ENCODE measurements around the gene SHISAL2A. TPM values are rescaled to one million over a fixed set of nuclear protein-coding genes. Genes with fewer than 3 reads are reported as not detected.

The SHISAL2A gene
- total and polyA plus RNA-seq, 4 donors, result 0.14 to 0.33 (median 0.22) TPM; not detected in 1

GRCh38 chr1:52627028-52627427, 5.9 kb upstream of the SHISAL2A start:
- H3K9me3 ChIP-seq (ENCODE audit: control insufficient read depth in 4 of 4, low read length in 3 of 4), result peaks cover 0 to 3% (median 1%) of the 10 kb centered on the region in 4 donors
- no peak for DNase-seq (ENCODE audit: low spot score)
- TF ChIP-seq YY1 (IDR thresholded peaks at IDR 0.05) (no peak), FOXA1 (IDR thresholded peaks at IDR 0.05) (no peak), GABPA (IDR thresholded peaks at IDR 0.05 in 1 of 2, conservative IDR thresholded peaks at IDR 0.05 in 1 of 2) (no peak), SP1 (IDR thresholded peaks at IDR 0.05) (no peak), HNF4A (conservative IDR thresholded peaks at IDR 0.05) (no peak), REST (IDR thresholded peaks at IDR 0.05) (no peak), FOXA2 (IDR thresholded peaks at IDR 0.05) (no peak), EGR1 (IDR thresholded peaks at IDR 0.05; ENCODE audit: low read depth in 2 of 2) (no peak), NR2F2 (IDR thresholded peaks at IDR 0.05) (no peak), ATF3 (IDR thresholded peaks at IDR 0.05) (no peak)
- TF ChIP-seq, protein P1, sequence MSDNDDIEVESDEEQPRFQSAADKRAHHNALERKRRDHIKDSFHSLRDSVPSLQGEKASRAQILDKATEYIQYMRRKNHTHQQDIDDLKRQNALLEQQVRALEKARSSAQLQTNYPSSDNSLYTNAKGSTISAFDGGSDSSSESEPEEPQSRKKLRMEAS (IDR thresholded peaks at IDR 0.05), result no peak
- 90% methylated on average over 2 of the region's 2 CpGs for WGBS
- H3K27me3 ChIP-seq (ENCODE audit: control insufficient read depth in 4 of 4, insufficient read depth in 4 of 4, low read length in 3 of 4), result no peaks in the 10 kb centered on the region
- H3K4me3 ChIP-seq (ENCODE audit: low read depth in 1 of 3, low read length in 3 of 3), result no peak overlapping the region
- no peak overlapping the region for H3K27ac ChIP-seq (ENCODE audit: low read depth in 1 of 2, low read length in 2 of 2)
- no peaks in the 10 kb centered on the region for H3K4me1 ChIP-seq (ENCODE audit: control insufficient read depth in 4 of 4, insufficient read depth in 4 of 4, low read length in 3 of 4)
- no peak overlapping the region for H3K9ac ChIP-seq (ENCODE audit: low read depth in 1 of 2, low read length in 2 of 2)
- H3K36me3 ChIP-seq (ENCODE audit: control insufficient read depth in 4 of 4, insufficient read depth in 3 of 4, low read depth in 1 of 4, low read length in 3 of 4), result no peaks in the 10 kb centered on the region

DNA sequence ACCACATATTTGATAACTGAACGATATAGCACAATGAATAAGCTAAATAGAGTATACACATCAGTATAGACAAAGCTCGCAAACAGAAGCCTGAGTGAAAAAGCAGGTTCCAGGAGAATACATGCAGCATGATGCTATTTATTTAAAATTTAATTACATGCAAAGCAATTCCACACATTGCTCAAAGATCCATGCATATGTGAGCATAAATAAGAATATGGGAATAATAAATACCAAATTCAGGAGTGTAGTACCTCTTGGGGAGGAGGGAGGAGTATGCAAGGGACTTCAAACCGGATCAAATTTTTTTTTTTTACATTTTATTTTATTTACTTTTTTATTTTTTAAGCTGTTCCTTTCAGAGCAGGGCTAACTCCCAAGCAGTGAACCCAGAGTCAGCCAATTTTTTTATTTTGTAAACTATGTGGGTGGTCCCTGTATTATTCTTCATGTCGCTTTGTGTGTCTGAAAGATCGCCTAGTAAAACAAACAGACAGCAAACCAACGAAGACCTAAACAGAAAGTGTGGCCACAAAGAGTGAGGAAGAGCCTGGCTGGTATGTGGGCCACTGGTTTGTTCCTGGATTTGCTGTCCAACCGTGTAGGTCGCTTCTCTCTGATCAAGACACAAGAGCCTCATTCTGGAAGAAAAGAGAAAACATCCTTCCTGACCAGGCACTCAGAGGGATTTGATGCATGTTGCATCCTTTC, 4.2 kb upstream of the SHISAL2A start:
- H3K27me3 ChIP-seq (ENCODE audit: control insufficient read depth in 4 of 4, insufficient read depth in 4 of 4, low read length in 3 of 4), result peaks cover 0 to 4% (median 0%) of the 10 kb centered on the region in 4 donors
- H3K27ac ChIP-seq (ENCODE audit: low read depth in 1 of 2, low read length in 2 of 2), result no peak overlapping the region
- peaks cover 0 to 5% (median 2%) of the 10 kb centered on the region in 4 donors for H3K4me1 ChIP-seq (ENCODE audit: control insufficient read depth in 4 of 4, insufficient read depth in 4 of 4, low read length in 3 of 4)
- WGBS, result 80% methylated on average over 8 of the region's 8 CpGs
- H3K4me3 ChIP-seq (ENCODE audit: low read depth in 1 of 3, low read length in 3 of 3), result no peak overlapping the region
- no peak for DNase-seq (ENCODE audit: low spot score)
- H3K9ac ChIP-seq (ENCODE audit: low read depth in 1 of 2, low read length in 2 of 2), result no peak overlapping the region
- H3K9me3 ChIP-seq (ENCODE audit: control insufficient read depth in 4 of 4, low read length in 3 of 4), result no peaks in the 10 kb centered on the region
- H3K36me3 ChIP-seq (ENCODE audit: control insufficient read depth in 4 of 4, insufficient read depth in 3 of 4, low read depth in 1 of 4, low read length in 3 of 4), result no peaks in the 10 kb centered on the region
- no peak for TF ChIP-seq NR2F2 (IDR thresholded peaks at IDR 0.05)
- TF ChIP-seq, protein P1 (IDR thresholded peaks at IDR 0.05), result no peak
- no peak for TF ChIP-seq HNF4A (conservative IDR thresholded peaks at IDR 0.05)
- TF ChIP-seq, protein P2, sequence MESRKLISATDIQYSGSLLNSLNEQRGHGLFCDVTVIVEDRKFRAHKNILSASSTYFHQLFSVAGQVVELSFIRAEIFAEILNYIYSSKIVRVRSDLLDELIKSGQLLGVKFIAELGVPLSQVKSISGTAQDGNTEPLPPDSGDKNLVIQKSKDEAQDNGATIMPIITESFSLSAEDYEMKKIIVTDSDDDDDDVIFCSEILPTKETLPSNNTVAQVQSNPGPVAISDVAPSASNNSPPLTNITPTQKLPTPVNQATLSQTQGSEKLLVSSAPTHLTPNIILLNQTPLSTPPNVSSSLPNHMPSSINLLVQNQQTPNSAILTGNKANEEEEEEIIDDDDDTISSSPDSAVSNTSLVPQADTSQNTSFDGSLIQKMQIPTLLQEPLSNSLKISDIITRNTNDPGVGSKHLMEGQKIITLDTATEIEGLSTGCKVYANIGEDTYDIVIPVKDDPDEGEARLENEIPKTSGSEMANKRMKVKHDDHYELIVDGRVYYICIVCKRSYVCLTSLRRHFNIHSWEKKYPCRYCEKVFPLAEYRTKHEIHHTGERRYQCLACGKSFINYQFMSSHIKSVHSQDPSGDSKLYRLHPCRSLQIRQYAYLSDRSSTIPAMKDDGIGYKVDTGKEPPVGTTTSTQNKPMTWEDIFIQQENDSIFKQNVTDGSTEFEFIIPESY (IDR thresholded peaks at IDR 0.05), result no peak
- TF ChIP-seq EGR1 (IDR thresholded peaks at IDR 0.05; ENCODE audit: low read depth in 2 of 2), result no peak
- no peak for TF ChIP-seq FOXA2 (IDR thresholded peaks at IDR 0.05)
- no peak for TF ChIP-seq FOXA1 (IDR thresholded peaks at IDR 0.05)
- TF ChIP-seq TAF1 (conservative IDR thresholded peaks at IDR 0.05), result no peak
- no peak for TF ChIP-seq SP1 (IDR thresholded peaks at IDR 0.05)
- no peak for TF ChIP-seq YY1 (IDR thresholded peaks at IDR 0.05)
- no peak for TF ChIP-seq HNF4G (IDR thresholded peaks at IDR 0.05)
- no peak for TF ChIP-seq REST (IDR thresholded peaks at IDR 0.05)
- no peak for TF ChIP-seq JUND (IDR thresholded peaks at IDR 0.05)
- TF ChIP-seq RXRA (IDR thresholded peaks at IDR 0.05), result no peak
- no peak for TF ChIP-seq CTCF (IDR thresholded peaks at IDR 0.05; ENCODE audit: low read depth, low read length, missing input control)
- TF ChIP-seq GABPA (IDR thresholded peaks at IDR 0.05 in 1 of 2, conservative IDR thresholded peaks at IDR 0.05 in 1 of 2), result no peak
- no peak for TF ChIP-seq ATF3 (IDR thresholded peaks at IDR 0.05)
- TF ChIP-seq RAD21 (IDR thresholded peaks at IDR 0.05), result no peak

All from liver (tissue), 9 donors.